ENCODE measurements around the gene MMP2. TPM values are rescaled to one million over a fixed set of nuclear protein-coding genes. Genes with fewer than 3 reads are reported as not detected.

Gene MMP2
- total RNA-seq, 1 donor from 2014 or later: 1,246 TPM

DNA sequence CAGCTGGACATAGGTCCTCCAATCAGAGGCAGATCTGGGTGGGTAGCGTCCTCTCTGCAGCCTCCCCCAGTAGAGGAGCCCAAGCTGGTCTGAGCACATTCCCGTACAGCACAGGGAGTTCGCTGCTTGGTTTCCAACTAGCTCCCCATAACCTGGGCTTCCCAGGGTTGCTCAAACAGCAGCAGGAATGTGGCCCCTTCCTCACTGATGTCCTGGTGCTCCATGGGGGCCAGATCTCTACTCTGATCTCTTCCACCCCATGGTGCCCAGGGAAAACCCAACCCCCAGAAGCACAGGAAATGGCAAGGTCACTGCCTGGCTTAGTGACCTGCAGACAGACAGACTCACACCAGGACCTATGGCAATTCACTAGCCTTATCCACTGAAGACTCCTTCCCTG lies 11.1 kb upstream of the MMP2 start:
- Mint-ChIP-seq H3K9me3 (ENCODE audit: unreplicated experiment) (peaks cover 4% of the 10 kb centered on the region), H3K4me1 (ENCODE audit: low read depth, unreplicated experiment) (peaks cover 11% of the 10 kb centered on the region), H3K27me3 (ENCODE audit: low read depth, unreplicated experiment) (peaks cover 12% of the 10 kb centered on the region), H3K27ac (ENCODE audit: unreplicated experiment) (no peak overlapping the region), H3K36me3 (ENCODE audit: low read depth, unreplicated experiment) (no peaks in the 10 kb centered on the region), H3K4me3 (ENCODE audit: unreplicated experiment) (no peak overlapping the region)
- Histone ChIP-seq H4K20me1 (ENCODE audit: insufficient read depth, low read length) (no peaks in the 10 kb centered on the region), H3K36me3 (ENCODE audit: insufficient read depth, low read length) (no peaks in the 10 kb centered on the region), H3K79me2 (ENCODE audit: insufficient read depth, low read length) (no peaks in the 10 kb centered on the region), H2AFZ (ENCODE audit: low read depth, low read length) (no peak overlapping the region), H3K4me1 (ENCODE audit: insufficient read depth, low read length) (peaks cover 22% of the 10 kb centered on the region), H3K9me3 (ENCODE audit: insufficient read depth, low read depth, low read length) (no peaks in the 10 kb centered on the region), H3K27ac (ENCODE audit: low read depth, low read length) (no peak overlapping the region), H3K4me2 (ENCODE audit: low read length) (no peak overlapping the region), H3K4me3 (ENCODE audit: insufficient read depth, low read depth, low read length) (no peak overlapping the region), H3K9ac (ENCODE audit: low read length) (no peak overlapping the region), H3K27me3 (ENCODE audit: insufficient read depth, low read length) (no peaks in the 10 kb centered on the region)
- FAIRE-seq (no peak), DNase-seq (ENCODE audit: low read depth) (no peak)
- TF ChIP-seq EZH2 (IDR thresholded peaks at IDR 0.05; ENCODE audit: insufficient read depth, low read length): no peak
- TF ChIP-seq, protein P1, sequence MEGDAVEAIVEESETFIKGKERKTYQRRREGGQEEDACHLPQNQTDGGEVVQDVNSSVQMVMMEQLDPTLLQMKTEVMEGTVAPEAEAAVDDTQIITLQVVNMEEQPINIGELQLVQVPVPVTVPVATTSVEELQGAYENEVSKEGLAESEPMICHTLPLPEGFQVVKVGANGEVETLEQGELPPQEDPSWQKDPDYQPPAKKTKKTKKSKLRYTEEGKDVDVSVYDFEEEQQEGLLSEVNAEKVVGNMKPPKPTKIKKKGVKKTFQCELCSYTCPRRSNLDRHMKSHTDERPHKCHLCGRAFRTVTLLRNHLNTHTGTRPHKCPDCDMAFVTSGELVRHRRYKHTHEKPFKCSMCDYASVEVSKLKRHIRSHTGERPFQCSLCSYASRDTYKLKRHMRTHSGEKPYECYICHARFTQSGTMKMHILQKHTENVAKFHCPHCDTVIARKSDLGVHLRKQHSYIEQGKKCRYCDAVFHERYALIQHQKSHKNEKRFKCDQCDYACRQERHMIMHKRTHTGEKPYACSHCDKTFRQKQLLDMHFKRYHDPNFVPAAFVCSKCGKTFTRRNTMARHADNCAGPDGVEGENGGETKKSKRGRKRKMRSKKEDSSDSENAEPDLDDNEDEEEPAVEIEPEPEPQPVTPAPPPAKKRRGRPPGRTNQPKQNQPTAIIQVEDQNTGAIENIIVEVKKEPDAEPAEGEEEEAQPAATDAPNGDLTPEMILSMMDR (IDR thresholded peaks at IDR 0.05; ENCODE audit: insufficient read depth, low read depth, low read length): no peak

DNA sequence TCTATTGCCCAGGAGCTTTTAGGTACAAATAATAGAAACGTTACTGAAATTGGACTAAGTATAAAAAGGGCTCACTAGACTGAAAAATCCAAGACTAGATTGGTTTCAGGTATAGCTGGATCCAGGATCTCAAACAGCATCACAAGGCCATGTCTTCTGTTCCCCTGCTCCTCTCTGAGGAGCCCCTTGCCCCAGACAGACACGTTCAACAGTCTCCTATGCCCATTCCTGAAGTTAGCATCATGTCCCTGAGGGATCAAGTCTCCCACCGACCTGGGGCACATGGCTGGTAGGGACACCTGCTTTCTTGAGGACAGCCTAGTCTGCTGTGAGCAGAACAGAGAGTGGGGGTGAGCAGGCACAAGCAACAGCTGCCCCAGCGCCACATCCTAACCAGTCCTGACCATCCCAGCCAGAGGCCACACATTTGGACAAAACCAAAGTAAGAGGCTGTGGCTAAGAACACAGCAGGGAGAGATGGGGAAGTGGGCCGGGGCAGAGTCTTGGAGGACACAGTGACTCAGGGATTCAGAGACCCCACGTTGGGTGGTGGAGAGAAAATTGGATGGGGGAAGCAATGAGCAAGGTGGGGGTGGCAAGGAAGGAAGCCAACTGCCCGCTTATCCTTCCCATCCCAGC lies 10.5 kb upstream of the MMP2 start:
- Mint-ChIP-seq H3K4me1 (ENCODE audit: low read depth, unreplicated experiment) (peaks cover 14% of the 10 kb centered on the region), H3K27ac (ENCODE audit: unreplicated experiment) (no peak overlapping the region), H3K36me3 (ENCODE audit: low read depth, unreplicated experiment) (no peaks in the 10 kb centered on the region), H3K9me3 (ENCODE audit: unreplicated experiment) (peaks cover 4% of the 10 kb centered on the region), H3K27me3 (ENCODE audit: low read depth, unreplicated experiment) (peaks cover 12% of the 10 kb centered on the region), H3K4me3 (ENCODE audit: unreplicated experiment) (no peak overlapping the region)
- no peak overlapping the region for H3K4me2 ChIP-seq (ENCODE audit: low read length)
- DNase-seq (ENCODE audit: low read depth) (no peak), FAIRE-seq (no peak)
- no peaks in the 10 kb centered on the region for H3K9me3 ChIP-seq (ENCODE audit: insufficient read depth, low read depth, low read length)
- no peaks in the 10 kb centered on the region for H3K79me2 ChIP-seq (ENCODE audit: insufficient read depth, low read length)
- no peak overlapping the region for H3K27ac ChIP-seq (ENCODE audit: low read depth, low read length)
- no peaks in the 10 kb centered on the region for H4K20me1 ChIP-seq (ENCODE audit: insufficient read depth, low read length)
- H3K36me3 ChIP-seq (ENCODE audit: insufficient read depth, low read length): no peaks in the 10 kb centered on the region
- no peak overlapping the region for H3K9ac ChIP-seq (ENCODE audit: low read length)
- TF ChIP-seq EZH2 (IDR thresholded peaks at IDR 0.05; ENCODE audit: insufficient read depth, low read length): no peak
- TF ChIP-seq, protein P1 (IDR thresholded peaks at IDR 0.05; ENCODE audit: insufficient read depth, low read depth, low read length): no peak
- no peak overlapping the region for H3K4me3 ChIP-seq (ENCODE audit: insufficient read depth, low read depth, low read length)
- H3K4me1 ChIP-seq (ENCODE audit: insufficient read depth, low read length): peaks cover 22% of the 10 kb centered on the region
- H2AFZ ChIP-seq (ENCODE audit: low read depth, low read length): no peak overlapping the region
- H3K27me3 ChIP-seq (ENCODE audit: insufficient read depth, low read length): no peaks in the 10 kb centered on the region

DNA sequence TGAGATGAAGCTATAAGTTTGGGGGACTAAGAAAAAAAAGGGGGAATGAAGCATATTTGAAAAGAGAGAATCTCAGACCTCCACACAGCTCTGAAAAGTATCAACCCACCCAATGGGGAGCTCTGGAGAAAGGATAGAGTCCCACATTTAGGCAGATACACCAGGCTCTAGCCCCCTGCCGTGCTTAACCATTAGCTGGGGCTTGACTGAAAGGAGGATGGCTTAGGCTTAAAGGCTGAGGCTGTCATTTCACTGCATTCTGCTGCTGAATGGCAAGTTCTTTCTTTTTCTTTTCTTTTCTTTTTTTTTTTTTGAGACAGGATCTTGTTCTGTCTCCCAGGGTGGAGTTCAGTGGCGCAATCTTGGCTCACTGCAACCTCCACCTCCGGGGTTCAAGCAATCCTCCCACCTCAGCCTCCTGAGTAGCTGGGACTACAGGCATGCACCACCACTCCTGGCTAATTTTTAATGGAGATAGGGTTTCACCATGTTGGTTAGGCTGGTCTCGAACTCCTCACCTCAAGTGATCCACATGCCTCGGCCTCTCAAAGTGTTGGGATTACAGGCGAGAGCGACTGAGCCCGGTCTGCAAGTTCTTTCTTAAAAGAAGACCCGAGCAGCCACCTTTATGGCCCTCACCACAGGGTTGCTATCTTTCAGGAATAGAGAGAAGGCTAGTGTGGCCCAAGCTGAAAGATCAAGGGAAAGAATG lies 9.0 kb upstream of the MMP2 start:
- Histone ChIP-seq H3K36me3 (ENCODE audit: insufficient read depth, low read length) (no peaks in the 10 kb centered on the region), H3K9me3 (ENCODE audit: insufficient read depth, low read depth, low read length) (no peaks in the 10 kb centered on the region), H2AFZ (ENCODE audit: low read depth, low read length) (no peak overlapping the region), H3K4me1 (ENCODE audit: insufficient read depth, low read length) (peaks cover 22% of the 10 kb centered on the region), H4K20me1 (ENCODE audit: insufficient read depth, low read length) (no peaks in the 10 kb centered on the region), H3K27ac (ENCODE audit: low read depth, low read length) (no peak overlapping the region), H3K79me2 (ENCODE audit: insufficient read depth, low read length) (no peaks in the 10 kb centered on the region), H3K4me2 (ENCODE audit: low read length) (peak overlapping the region; percentile 70), H3K27me3 (ENCODE audit: insufficient read depth, low read length) (no peaks in the 10 kb centered on the region), H3K4me3 (ENCODE audit: insufficient read depth, low read depth, low read length) (no peak overlapping the region), H3K9ac (ENCODE audit: low read length) (no peak overlapping the region)
- FAIRE-seq (no peak), DNase-seq (ENCODE audit: low read depth) (no peak)
- H3K27ac Mint-ChIP-seq (ENCODE audit: unreplicated experiment): no peak overlapping the region
- no peaks in the 10 kb centered on the region for H3K36me3 Mint-ChIP-seq (ENCODE audit: low read depth, unreplicated experiment)
- peaks cover 4% of the 10 kb centered on the region for H3K9me3 Mint-ChIP-seq (ENCODE audit: unreplicated experiment)
- H3K4me3 Mint-ChIP-seq (ENCODE audit: unreplicated experiment): no peak overlapping the region
- TF ChIP-seq, protein P1 (IDR thresholded peaks at IDR 0.05; ENCODE audit: insufficient read depth, low read depth, low read length): no peak
- no peak for TF ChIP-seq EZH2 (IDR thresholded peaks at IDR 0.05; ENCODE audit: insufficient read depth, low read length)
- peaks cover 8% of the 10 kb centered on the region for H3K27me3 Mint-ChIP-seq (ENCODE audit: low read depth, unreplicated experiment)
- H3K4me1 Mint-ChIP-seq (ENCODE audit: low read depth, unreplicated experiment): peaks cover 16% of the 10 kb centered on the region
